NOMO-1 treated with dmso at 0.1 percent for 144 hours (cell line): ENCODE measurements around the gene VPS33B.
"Not testable (repeated sequence)": the region's sequence is repeated elsewhere in the genome, so short reads cannot be mapped to it uniquely, and the experiment has no call there.

Source experiments
- DNase-seq: peaks from one replicate; lab custom pipeline; 2025; ENCODE audit not compliant: unreplicated experiment; lab: John Stamatoyannopoulos, UW

The VPS33B gene

DNA sequence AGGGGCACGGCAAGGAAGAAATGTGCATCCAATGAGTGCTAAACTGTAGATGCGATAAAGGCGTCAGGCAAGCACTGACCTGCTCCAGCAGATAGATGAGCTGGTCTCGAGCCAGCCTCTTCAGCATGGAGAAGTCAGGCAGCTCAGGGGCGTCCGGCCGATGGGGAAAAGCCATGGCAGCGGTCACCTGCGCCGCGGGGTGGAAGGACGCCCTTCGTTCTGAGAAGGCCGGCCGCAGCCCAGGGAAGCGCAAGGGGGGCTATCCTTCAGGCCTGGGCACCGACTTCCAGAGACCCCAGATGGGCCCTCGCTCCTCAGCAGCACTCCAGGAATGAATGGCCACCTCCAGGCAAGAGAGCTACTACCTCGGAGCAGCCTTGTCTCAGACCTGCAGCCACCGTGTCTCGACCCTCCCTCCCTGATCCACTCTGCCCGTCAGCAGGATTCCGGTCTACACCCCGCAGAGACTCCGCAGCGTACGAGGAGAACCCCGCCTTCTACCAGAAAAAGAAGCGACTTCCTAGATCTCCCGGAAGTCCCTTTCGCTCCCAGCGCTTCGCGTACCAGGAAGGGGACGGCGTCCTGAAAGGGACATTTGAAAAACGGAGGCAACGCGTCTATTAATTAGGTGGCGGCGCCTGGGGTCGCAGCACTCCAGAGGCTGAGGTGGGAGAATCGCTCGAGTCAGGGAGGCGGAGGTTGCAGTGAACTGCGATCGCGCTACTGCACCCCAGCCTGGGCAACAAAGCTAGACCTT is at the start of gene VPS33B:
Gene VPS33B, minus strand, starts transcription at position 520 of the 757 bp plus-strand sequence. Its CDS starts 345 bp downstream, at position 175.
- peak; percentile 76 for DNase-seq

DNA sequence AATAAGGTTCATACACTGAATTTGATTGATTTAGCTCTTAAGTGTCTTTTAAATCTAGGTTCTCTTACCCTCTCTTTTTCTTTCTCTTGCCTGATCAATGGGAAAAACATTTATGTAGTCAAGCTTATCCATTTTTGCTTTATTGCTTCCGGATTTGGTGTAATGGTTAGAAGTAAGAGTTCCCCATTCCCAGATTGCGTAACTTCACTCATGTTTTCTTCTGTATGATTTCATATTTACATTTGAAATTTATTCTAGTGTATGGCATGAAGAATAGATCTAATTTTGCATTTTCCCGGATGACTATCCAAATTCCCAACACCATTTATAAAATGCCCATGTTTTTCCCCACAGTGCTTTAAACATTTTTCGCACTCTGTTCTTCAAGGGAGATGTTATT is 49.8 kb upstream of the VPS33B start:
- no peak for DNase-seq

DNA sequence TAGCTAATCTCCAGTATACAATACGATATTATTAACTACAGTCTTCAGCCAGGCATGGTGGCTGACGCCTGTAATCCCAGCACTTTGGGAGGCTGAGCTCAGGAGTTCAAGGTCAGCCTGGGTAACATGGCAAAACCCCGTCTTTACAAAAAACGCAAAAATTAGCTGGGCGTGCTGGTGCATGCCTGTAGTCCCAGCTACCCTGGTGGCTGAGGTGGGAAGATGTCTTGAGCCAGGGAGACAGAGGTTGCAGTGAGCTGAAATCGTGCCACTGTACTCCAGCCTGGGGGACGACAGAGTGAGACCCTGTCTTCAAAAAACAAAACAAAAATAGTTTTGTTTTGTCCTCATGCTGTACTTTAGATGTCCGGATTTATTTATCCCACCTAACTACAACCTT is 48.5 kb upstream of the VPS33B start:
- no peak for DNase-seq

DNA sequence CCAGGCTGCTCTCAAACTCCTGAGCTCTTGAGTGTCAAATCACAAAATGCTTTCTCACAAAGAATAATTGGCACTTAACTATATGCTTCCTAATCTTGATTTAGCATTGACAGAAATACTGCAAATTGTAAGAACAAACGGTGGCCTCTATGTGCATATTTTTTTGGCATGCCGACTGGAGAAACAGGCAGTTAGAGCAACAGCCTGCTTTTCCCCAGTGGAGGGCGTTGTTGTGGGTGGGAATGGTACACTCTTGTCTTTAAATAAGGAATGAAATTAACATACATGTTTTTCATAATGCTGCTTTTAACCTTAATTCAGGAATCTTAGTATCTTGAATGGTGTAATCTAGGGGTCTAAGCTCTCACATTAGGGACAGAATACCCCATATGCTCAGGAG is 46.6 kb upstream of the VPS33B start:
- no peak for DNase-seq

DNA sequence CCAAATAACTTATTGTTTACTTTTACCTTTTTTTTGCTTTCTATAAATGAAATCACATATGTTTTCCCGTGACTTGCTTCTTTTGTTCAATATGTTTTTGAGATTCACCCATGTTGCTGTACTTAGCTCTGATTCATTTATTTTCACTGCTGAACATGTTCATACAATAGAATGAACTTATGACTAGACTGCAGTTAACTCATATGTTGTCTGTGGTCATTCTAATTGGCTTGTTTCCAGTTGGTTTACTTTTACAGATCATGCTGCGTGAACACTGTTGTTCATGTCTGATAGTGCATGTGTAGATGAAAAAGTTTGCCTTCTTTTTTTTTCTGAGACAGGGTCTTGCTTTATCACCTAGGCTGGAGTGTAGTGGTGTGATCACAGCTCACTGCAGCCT is 46.0 kb upstream of the VPS33B start:
- no peak for DNase-seq

DNA sequence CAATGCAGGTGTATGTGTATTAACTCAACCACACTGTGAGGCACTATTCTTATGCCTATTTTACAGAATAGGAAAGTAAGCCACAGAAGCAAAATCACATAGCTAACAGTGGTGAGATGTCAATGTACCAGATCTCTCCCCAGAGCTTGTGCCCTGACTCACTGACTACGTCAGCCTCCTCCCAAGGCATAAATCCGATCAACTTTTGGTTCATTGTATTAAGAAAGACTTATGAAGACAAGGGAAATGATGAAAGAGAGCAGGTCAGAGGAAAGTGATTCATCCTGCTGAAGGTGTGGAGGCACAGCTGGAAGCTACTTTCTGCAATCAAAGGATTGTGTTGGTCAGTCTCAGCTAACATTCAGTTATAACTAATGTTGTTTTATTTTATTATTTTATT is 44.6 kb upstream of the VPS33B start:
- DNase-seq: no peak

DNA sequence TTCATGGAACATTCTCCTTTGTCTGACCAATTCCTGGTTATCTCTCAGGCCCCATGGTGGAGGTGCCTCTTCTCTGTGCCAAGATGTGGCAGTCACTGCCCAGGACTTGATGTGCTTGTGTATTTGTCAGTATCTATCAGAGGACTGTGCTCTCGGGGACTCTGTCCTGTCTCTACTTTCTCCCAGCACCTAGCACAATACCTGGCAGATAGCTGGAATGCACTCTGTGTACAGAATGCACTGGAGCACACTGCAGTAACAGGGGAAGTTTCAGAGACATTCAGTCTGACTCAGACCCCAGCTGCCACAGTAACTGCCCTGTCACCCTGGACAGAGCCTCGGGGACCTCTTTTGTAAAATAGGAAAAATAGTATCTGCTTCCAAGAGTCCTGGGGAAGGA is 43.1 kb upstream of the VPS33B start:
- no peak for DNase-seq

DNA sequence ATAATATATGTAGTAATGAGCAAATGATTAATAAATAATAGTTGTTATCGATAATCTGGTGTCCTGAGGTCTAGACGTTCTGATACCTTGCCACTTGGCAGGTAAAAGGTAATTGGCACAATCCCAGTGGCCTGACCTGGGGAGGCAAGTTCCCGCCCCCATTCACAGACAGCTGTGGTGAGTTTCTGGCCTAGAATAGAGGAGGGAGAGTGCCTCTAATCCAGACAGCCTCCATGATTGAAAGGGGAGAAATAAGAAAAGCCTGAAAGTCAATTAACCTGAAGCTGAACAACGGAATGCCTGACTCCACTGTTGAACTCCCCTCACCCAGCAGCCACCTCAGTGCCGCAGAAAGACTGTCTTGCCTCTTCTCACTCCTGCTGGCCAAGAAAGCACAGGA is 39.6 kb upstream of the VPS33B start:
- no peak for DNase-seq

DNA sequence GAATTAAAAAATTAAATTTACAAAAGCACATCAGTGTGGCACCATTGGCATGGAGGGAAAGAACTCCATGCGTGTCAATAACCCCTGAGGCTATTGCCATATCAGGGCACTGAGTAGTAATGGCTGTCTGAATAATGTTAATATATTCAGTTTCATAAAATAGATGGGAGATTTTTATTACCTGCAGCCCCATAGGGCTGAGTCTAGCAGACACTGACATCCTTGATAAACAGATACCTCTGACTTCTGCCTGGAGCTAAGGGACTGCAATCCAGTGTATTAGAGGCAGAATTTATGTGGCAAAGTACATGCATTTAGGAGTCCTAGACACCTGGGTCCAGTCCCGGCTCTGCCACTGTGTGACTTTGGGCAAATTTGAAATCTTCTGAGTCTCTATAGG is 38.8 kb upstream of the VPS33B start:
- no peak for DNase-seq

DNA sequence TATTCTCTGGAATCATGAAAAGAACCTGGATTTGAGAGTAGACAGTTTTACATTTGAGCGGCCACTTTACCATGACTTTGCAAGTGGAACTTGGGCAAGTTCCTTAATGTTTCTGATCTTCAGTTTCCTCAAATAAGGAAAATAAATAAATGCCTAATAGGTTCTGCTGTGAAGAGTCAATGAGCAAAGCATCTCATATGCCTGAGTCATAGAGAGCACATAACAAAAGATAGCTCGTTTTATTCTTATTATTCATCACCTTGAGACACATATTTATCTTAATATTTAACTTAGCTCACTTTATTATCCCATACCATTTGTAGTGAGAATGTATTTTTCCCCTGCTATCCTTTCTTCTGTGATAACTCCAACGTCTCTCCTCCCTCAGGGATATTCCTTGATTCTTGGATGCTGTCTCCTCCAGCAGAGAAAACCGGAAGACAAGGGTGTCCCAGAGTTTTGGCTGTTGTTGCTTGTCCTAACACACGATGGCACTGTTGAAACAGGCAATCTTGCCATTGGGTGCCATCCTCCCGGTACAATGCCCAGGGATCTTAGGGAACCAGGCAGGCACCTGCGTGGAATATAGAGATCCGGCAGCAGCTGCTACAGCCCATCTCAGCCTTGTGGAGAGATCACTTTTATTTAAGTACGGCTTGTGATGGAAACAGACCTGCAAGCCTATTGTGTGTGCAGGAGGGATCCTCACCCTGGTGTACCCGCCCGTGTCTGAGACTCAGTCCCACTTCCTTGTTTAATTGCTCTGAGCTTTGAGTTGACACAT is 33.3 kb upstream of the VPS33B start:
- no peak for DNase-seq

DNA sequence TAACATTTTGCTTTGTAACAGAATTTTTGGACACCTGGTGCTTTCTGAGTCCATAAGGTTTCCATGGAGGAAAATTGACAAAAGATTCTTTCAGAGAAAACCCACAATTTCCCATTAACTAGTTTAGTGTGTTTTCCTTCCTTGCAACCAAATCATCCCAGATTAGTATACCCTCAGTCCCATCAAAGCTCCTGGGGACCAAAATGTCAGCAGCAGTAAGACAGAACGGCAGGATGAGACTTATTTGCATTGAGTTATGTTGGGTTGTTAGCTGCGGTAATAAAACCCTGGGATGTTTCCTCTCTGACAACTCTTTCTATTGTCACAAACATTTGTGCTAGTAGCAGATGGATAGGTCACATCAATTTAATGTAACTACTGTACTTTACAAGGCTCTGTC is 32.4 kb upstream of the VPS33B start:
- no peak for DNase-seq

DNA sequence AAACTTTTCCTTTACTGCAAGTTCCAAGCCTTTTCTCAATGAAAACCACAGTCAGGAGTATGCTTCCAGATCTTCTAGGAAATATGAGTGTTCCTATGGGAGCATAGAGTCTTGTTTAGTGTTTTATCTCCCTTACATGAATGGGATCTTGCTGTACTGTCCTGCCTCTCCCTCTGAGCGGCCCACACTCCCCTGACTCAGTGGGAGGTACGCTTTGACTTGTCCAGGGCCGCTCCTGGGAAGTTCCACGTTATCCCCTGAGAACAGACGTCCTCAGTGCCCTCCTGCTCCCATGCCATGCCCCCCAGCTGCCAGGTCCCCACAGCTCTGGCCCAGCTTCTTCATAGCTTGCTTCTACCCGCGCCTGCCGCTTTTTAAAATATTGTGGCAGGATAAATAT is 28.9 kb upstream of the VPS33B start:
- DNase-seq: no peak

DNA sequence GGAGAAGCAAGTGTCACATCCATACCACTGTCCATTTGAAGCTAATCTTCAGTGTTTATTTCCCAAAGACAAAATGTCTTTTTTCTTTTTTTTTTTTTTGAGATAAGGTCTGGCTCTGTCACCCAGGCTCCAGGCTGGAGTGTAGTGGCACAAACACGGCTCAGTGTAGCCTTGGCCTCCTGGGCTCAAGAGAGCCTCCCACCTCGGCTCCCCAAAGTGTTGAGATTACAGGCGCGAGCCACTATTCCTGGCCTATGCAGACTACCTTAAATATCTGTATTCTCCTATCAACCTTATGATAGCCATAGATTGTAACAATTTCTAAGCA is 27.7 kb upstream of the VPS33B start:
- DNase-seq: no peak

DNA sequence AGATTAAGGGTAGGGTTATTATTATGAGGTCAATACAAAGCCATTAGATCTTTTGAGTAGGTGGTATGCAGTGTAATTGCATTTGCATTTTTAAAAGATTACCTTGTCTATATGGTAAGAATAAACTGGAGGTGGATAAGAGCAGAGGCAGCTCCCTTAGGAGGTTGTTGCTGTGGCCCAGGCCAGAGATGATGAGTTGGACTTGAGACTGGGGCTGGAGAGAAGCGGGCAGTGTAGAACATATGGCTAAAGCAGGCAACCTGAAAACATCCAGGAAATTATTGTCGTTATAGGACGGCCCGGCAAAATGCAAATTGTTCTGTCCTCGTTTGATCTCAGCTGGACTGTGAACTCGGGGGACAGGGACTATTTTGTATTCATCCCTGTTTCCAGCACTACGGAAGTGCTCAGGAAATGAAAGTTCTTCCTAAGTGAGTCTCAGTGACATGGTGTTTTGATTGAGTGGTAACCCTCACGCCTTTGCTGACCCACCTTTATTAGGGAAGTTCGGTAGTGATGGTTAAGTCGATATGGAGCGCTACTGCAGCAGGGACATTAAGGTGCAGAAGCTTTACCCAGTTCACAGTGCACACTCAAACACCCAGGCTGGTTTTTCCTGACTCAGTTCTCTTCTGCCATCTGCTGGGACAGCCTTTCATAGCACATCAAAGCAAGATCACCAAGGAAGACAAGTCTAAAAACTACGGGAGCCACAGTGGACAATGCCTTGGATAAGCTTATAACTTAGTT is 27.2 kb upstream of the VPS33B start:
- DNase-seq: peak; percentile 40

DNA sequence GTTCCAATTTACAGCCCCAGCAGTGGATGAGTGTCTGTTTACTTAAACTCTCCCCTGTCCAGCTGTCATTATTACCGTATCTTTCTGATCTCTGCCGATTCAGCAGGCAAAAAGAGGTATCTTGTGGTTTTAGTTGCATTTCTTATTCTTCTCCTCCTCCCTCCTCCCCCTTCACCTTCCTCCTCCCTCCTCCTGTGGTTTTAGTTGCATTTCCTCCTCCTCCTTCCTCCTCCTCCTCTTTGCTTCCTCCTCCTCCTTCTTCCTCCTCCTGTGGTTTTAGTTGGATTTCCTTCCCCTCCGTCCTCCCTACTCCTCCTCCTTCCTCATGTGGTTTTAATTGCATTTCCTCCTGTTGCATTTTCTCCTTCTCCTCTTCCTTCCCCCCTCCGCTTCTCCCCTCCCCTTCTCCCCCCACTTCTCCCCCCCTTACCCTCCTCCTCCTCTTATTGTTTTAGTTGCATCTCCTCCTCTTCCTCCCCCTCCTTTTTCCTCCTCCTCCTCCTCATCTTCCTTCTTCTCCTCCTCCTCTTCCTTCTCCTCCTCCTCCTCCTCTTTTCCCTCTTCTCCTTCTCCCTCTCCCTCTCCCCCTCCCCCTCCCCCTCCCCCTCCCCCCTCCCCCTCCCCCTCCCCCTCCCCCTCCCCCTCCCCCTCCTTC is 25.3 kb upstream of the VPS33B start:
- peak; percentile 46 for DNase-seq

DNA sequence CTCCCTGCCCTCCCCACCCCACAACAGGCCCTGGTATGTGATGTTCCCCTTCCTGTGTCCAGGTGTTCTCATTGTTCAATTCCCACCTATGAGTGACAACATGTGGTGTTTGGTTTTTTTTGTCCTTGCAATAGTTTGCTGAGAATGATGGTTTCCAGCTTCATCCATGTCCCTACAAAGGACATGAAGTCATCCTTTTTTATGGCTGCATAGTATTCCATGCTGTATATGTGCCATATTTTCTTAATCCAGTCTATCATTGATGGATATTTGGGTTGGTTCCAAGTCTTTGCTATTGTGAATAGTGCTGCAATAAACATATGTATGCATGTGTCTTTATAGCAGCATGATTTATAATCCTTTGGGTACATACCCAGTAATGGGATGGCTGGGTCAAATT is 23.7 kb upstream of the VPS33B start:
- DNase-seq: not testable (repeated sequence)

DNA sequence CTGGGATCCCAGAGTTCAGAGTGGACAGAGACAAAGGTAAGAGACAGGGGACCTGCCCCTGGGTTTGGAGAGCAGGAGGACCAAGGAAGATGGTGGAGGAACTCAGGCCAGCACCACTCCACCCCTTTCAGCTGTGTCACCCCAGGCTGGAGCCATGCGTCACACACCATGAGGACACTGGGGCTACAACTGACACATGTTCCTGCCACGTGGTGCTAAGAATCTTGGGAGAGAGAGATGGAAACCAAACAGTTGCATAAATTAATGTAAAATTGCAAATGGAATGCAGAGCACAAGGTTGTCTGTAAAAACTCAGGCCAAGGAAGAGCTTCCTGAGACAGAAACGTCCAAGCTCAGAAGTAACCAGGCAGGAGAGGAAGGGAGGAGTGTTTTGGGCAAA is 22.7 kb upstream of the VPS33B start:
- DNase-seq: no peak

DNA sequence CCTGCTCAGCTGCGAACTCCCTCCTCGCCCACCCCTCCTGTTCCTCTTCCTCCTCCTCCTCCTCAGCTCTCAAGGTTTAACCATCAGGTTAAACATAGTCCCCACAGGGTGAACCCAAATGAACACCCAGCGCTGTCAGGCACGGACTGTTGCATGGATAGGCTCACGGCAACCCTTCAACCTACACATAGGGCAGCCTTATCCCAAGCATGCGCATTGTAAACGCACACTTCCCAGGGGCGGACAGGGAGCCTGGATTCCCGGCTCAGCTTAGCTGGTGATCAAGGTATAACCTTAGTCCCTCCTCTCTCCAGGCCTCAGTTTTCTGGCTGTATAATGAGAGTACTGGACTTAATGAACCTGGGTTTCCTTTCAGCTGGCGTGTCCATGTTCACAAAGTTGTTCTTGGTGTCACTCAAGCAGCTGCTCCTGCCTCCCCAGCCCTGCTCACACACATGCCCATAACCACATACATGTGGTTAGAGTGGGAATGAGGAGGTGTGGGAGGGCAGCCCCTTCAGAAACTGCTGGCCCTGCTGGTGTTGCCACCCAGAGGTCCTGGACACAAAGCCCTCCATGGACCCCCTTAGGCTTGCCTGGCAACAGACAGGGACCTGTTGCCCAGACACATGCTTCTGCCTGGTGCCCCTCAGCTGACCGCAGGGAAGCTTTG is 20.9 kb upstream of the VPS33B start:
- no peak for DNase-seq

DNA sequence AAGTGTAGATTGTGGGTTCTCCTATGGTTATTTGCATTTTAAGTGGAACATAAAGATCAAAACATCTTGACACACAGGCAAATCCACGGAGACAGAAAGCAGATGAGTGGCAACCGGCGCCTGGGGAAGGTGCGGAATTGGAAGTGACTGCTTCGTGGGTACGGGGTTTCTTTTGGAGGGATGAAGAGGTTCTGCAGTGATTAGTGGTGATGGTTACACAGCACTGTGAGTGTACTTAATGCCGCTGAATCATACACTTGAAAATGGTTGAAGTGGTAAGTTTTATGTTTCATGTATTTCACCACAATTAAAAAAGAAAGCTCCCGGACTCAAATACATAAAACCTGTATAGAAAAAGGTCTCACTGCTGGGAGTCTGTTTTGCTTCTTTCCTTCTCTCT is 18.5 kb upstream of the VPS33B start:
- DNase-seq: no peak

DNA sequence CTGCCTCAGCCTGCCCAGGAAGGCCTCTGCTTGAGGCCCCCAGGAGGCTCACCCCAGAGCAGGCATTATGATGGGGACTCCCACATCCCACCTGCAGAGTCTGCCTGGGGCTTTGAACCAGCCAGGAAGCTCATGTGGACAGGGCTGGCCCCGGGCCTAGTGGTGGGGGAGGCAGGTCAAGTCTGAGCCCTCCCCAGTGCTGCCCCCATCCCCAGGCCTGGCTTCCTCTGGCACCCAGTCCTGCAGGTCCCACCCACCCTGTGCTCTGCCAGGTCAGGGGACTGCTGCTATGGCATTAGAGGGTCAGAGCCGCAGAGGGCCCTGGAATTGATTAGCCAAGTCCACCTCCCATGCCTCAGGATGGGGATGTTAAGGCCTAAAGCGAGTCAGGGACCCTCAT is 17.6 kb upstream of the VPS33B start:
- no peak for DNase-seq
